ENCODE measurements around the gene RFFL. TPM values are rescaled to one million over a fixed set of nuclear protein-coding genes. Genes with fewer than 3 reads are reported as not detected.

Gene RFFL
- total RNA-seq, 1 experiment from 2014 or later: 40.3 TPM

GRCh38 chr17:35068249-35068648, 4.7 kb upstream of the RFFL start:
- intact Hi-C loops (cut with micrococcal nuclease): no loop called here
- POLR2A ChIA-PET: no interaction called here
- 0 out of 4 replicates have a peak, but pooled peaks cover 0 to 4% of the 10 kb centered on the region in 2 experiments for H3K36me3 ChIP-seq (ENCODE audit: control insufficient read depth in 1 of 2, insufficient read depth in 2 of 2, low read length in 2 of 2)
- TF ChIP-seq, protein P1, sequence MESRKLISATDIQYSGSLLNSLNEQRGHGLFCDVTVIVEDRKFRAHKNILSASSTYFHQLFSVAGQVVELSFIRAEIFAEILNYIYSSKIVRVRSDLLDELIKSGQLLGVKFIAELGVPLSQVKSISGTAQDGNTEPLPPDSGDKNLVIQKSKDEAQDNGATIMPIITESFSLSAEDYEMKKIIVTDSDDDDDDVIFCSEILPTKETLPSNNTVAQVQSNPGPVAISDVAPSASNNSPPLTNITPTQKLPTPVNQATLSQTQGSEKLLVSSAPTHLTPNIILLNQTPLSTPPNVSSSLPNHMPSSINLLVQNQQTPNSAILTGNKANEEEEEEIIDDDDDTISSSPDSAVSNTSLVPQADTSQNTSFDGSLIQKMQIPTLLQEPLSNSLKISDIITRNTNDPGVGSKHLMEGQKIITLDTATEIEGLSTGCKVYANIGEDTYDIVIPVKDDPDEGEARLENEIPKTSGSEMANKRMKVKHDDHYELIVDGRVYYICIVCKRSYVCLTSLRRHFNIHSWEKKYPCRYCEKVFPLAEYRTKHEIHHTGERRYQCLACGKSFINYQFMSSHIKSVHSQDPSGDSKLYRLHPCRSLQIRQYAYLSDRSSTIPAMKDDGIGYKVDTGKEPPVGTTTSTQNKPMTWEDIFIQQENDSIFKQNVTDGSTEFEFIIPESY (IDR thresholded peaks at IDR 0.05; ENCODE audit: extremely low read depth, insufficient replicate concordance, low read length): no peak
- no peak for TF ChIP-seq EZH2phosphoT487 (IDR thresholded peaks at IDR 0.05; ENCODE audit: borderline replicate concordance)
- no peak for TF ChIP-seq FOSL1 (IDR thresholded peaks at IDR 0.05; ENCODE audit: low read depth)
- no peak for TF ChIP-seq POLR2A (IDR thresholded peaks at IDR 0.05; ENCODE audit: borderline replicate concordance, extremely low read depth, insufficient read depth, insufficient read length)
- no peak for TF ChIP-seq JUND (IDR thresholded peaks at IDR 0.05)
- no peak for TF ChIP-seq YY1 (IDR thresholded peaks at IDR 0.05; ENCODE audit: extremely low read depth, insufficient replicate concordance, low read depth, low read length)
- no peak overlapping the region for H3K4me2 ChIP-seq (ENCODE audit: low read length)
- ATAC-seq: no peak
- no TSS peak for BruUV-seq (replicated peaks)
- H4K20me1 ChIP-seq (ENCODE audit: insufficient read depth): no peaks in the 10 kb centered on the region
- H3K9ac ChIP-seq (ENCODE audit: low read length): no peak overlapping the region
- RAD21 ChIA-PET (ENCODE audit: low non-redundant PET in 1 of 2, low total read pairs in 2 of 2, uncharacterized antibody in 2 of 2, unreplicated experiment in 2 of 2): no interaction called here
- H3K27me3 ChIP-seq (ENCODE audit: insufficient read depth, low read length): no peaks in the 10 kb centered on the region
- H3K9me2 ChIP-seq (ENCODE audit: insufficient read depth): no peaks in the 10 kb centered on the region
- DNase-seq (ENCODE audit: low read depth, low spot score): no peak
- peaks cover 53% of the 10 kb centered on the region for H3K79me2 ChIP-seq (ENCODE audit: insufficient read depth, low read length)
- no peak overlapping the region for H3K4me3 ChIP-seq (replicated peaks in 1 of 2; ENCODE audit: low read depth in 1 of 2, low read length in 2 of 2)
- no peak overlapping the region for H2AFZ ChIP-seq (ENCODE audit: low read depth, low read length, poor library complexity, severe bottlenecking)
- no peaks in the 10 kb centered on the region for H3K9me3 ChIP-seq (ENCODE audit: control insufficient read depth in 1 of 2, insufficient read depth in 1 of 2, low read depth in 1 of 2, low read length in 2 of 2)
- H3K27ac ChIP-seq (ENCODE audit: low read depth, low read length): no peak overlapping the region
- H3K4me1 ChIP-seq (ENCODE audit: control insufficient read depth in 1 of 2, insufficient read depth in 2 of 2, low read length in 2 of 2): peaks cover 22 to 34% of the 10 kb centered on the region in 2 experiments
- CTCF ChIA-PET: interaction anchor here (1.0 kb wide), 1 partner anchor 22 kb away, joined by 4 read pairs; no protein-coding TSS in a partner anchor

- CTCF ChIA-PET: no interaction called here
- H3K4me3 ChIP-seq (replicated peaks in 1 of 2; ENCODE audit: low read depth in 1 of 2, low read length in 2 of 2): no peak overlapping the region
- no peaks in the 10 kb centered on the region for H4K20me1 ChIP-seq (ENCODE audit: insufficient read depth)
- H3K27ac ChIP-seq (ENCODE audit: low read depth, low read length): no peak overlapping the region
- RAD21 ChIA-PET (ENCODE audit: low non-redundant PET in 1 of 2, low total read pairs in 2 of 2, uncharacterized antibody in 2 of 2, unreplicated experiment in 2 of 2): no interaction called here
- no peak overlapping the region for H2AFZ ChIP-seq (ENCODE audit: low read depth, low read length, poor library complexity, severe bottlenecking)
- BruUV-seq (replicated peaks): no TSS peak
- H3K27me3 ChIP-seq (ENCODE audit: insufficient read depth, low read length): no peaks in the 10 kb centered on the region
- H3K79me2 ChIP-seq (ENCODE audit: insufficient read depth, low read length): peaks cover 43% of the 10 kb centered on the region
- H3K9me2 ChIP-seq (ENCODE audit: insufficient read depth): no peaks in the 10 kb centered on the region
- DNase-seq (ENCODE audit: low read depth, low spot score) (no peak), ATAC-seq (no peak)
- no peaks in the 10 kb centered on the region for H3K9me3 ChIP-seq (ENCODE audit: control insufficient read depth in 1 of 2, insufficient read depth in 1 of 2, low read depth in 1 of 2, low read length in 2 of 2)
- H3K4me2 ChIP-seq (ENCODE audit: low read length): no peak overlapping the region; the same call in 1 of the 2 replicates
- intact Hi-C loops (cut with micrococcal nuclease): no loop called here
- 0 out of 4 replicates have a peak, but pooled peaks cover 0 to 3% of the 10 kb centered on the region in 2 experiments for H3K36me3 ChIP-seq (ENCODE audit: control insufficient read depth in 1 of 2, insufficient read depth in 2 of 2, low read length in 2 of 2)
- POLR2A ChIA-PET: no interaction called here
- H3K4me1 ChIP-seq (ENCODE audit: control insufficient read depth in 1 of 2, insufficient read depth in 2 of 2, low read length in 2 of 2): peaks cover 31 to 46% of the 10 kb centered on the region in 2 experiments
- H3K9ac ChIP-seq (ENCODE audit: low read length): no peak overlapping the region
- TF ChIP-seq, protein P2, sequence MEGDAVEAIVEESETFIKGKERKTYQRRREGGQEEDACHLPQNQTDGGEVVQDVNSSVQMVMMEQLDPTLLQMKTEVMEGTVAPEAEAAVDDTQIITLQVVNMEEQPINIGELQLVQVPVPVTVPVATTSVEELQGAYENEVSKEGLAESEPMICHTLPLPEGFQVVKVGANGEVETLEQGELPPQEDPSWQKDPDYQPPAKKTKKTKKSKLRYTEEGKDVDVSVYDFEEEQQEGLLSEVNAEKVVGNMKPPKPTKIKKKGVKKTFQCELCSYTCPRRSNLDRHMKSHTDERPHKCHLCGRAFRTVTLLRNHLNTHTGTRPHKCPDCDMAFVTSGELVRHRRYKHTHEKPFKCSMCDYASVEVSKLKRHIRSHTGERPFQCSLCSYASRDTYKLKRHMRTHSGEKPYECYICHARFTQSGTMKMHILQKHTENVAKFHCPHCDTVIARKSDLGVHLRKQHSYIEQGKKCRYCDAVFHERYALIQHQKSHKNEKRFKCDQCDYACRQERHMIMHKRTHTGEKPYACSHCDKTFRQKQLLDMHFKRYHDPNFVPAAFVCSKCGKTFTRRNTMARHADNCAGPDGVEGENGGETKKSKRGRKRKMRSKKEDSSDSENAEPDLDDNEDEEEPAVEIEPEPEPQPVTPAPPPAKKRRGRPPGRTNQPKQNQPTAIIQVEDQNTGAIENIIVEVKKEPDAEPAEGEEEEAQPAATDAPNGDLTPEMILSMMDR (IDR thresholded peaks at IDR 0.05 in 2 of 3, conservative IDR thresholded peaks at IDR 0.05 in 1 of 3; ENCODE audit: borderline replicate concordance in 1 of 3, insufficient read depth in 1 of 3, low read depth in 2 of 3, low read length in 2 of 3): no peak
- TF ChIP-seq YY1 (IDR thresholded peaks at IDR 0.05; ENCODE audit: extremely low read depth, insufficient replicate concordance, low read depth, low read length) (no peak), ELF1 (IDR thresholded peaks at IDR 0.05; ENCODE audit: borderline replicate concordance, low read depth) (no peak), CBX3 (IDR thresholded peaks at IDR 0.05; ENCODE audit: low read depth) (no peak), EZH2phosphoT487 (IDR thresholded peaks at IDR 0.05; ENCODE audit: borderline replicate concordance) (no peak), CEBPB (IDR thresholded peaks at IDR 0.05; ENCODE audit: low read depth) (no peak), ZNF274 (IDR thresholded peaks at IDR 0.05; ENCODE audit: low read depth, low read length) (no peak), REST (IDR thresholded peaks at IDR 0.05; ENCODE audit: low read depth) (no peak), POLR2A (IDR thresholded peaks at IDR 0.05; ENCODE audit: borderline replicate concordance, extremely low read depth, insufficient read depth, insufficient read length) (no peak), JUND (IDR thresholded peaks at IDR 0.05) (no peak)
These were observed 2.4 kb upstream of the RFFL start for GRCh38 chr17:35065880-35066279.

All from HCT116 (cell line).